Muscle of leg (tissue), 11 donors: ENCODE results near the gene TBCCD1. TPM values are rescaled to one million over a fixed set of nuclear protein-coding genes. Genes with fewer than 3 reads are reported as not detected.
"Not testable (repeated sequence)": the region's sequence is repeated elsewhere in the genome, so short reads cannot be mapped to it uniquely, and the experiment has no call there.

ENCODE experiments used
- DNase-seq: peaks from one replicate; pipeline ENCODE4 v3.0.0; 2013
- H3K27ac ChIP-seq: one replicate; pipeline ENCODE4 v1.5.1; 2013; ENCODE audit warnings: mild to moderate bottlenecking, low read length, control low read depth
- H3K27me3 ChIP-seq: one replicate; pipeline ENCODE4 v1.6.1; 2013; ENCODE audit warnings: low read length; ENCODE audit not compliant: control insufficient read depth, insufficient read depth
- H3K36me3 ChIP-seq: one replicate; pipeline ENCODE4 v1.6.1; 2013; ENCODE audit warnings: low read length; ENCODE audit not compliant: control insufficient read depth, insufficient read depth
- H3K4me1 ChIP-seq: one replicate; pipeline ENCODE4 v1.6.1; 2013; ENCODE audit warnings: low read length; ENCODE audit not compliant: control insufficient read depth, insufficient read depth
- H3K4me3 ChIP-seq: one replicate; pipeline ENCODE4 v1.5.1; 2013; ENCODE audit warnings: low read length, control low read depth
- H3K9me3 ChIP-seq: replicated peaks from 2 replicates; pipeline ENCODE4 v1.6.1; 2013; ENCODE audit warnings: low read depth, low read length; ENCODE audit not compliant: control insufficient read depth
- WGBS: methylation state at CpG from one replicate; pipeline ENCODE4 v1.1.5; 2013; ENCODE audit warnings: missing lambda C conversion rate; ENCODE audit not compliant: insufficient coverage; 5-methylcytosine and 5-hydroxymethylcytosine counted together
- polyA plus RNA-seq, 8 donors: library from polyadenylated mRNA; unstranded; fragments of 120-200 nt; gene quantifications; one replicate each; pipeline versions ENCODE4 v1.2.1 to v1.2.3, GENCODE V29; 2013; ENCODE audit warnings: inconsistent platforms in 1 of 8, low replicate concordance in 1 of 8; ENCODE audit not compliant: insufficient read length in 8 of 8, insufficient read depth in 1 of 8
- total RNA-seq: library from RNA; stranded (reverse); fragments of 120-200 nt; gene quantifications from one replicate; pipeline ENCODE4 v1.2.4, GENCODE V29; 2013

TBCCD1 gene
- total and polyA plus RNA-seq, 9 donors = 8.5 to 14.3 (median 11.0) TPM

DNA sequence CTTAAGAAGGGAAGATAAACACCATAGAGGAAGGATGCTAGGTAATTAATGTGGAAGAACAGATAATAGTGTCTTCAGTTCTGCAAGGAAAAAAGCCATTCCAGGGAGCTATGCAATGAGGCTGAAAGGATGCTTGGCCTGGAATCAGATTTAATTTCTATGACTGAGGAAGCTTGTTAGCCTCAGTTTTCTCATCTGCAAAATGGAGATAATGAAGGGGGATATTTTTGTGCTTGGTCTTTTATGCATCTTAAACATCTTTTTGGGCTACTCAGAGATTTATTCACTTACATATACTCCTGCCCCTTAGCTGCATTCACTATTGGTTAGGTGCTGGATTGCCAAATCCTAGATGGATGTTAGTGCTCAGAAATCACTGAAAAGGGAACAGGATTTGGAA lies 20.0 kb upstream of the TBCCD1 start:
- H3K27me3 ChIP-seq = no peaks in the 10 kb centered on the region
- H3K4me1 ChIP-seq = no peaks in the 10 kb centered on the region
- no peak overlapping the region for H3K27ac ChIP-seq
- H3K4me3 ChIP-seq = no peak overlapping the region
- H3K9me3 ChIP-seq = no peaks in the 10 kb centered on the region
- DNase-seq = no peak
- H3K36me3 ChIP-seq = peaks cover 21% of the 10 kb centered on the region

DNA sequence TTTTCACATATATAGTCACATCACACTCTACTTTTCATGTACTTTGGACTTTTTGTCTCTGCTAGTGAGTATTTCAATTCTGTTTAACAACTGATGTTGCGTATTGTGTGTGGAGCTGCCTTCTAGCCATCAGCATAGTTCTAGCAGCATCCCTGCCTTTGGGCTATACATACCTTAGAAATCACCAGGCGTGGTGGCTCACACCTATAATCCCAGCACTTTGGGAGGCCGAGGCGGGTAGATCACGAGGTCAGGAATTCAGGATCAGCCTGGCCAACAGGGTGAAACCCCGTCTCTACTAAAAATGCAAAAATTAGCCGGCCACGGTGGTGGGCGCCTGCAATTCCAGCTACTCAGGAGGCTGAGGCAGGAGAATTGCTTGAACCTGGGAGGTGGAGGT lies 19.1 kb upstream of the TBCCD1 start:
- H3K27me3 ChIP-seq, H3K4me3 ChIP-seq, H3K27ac ChIP-seq, DNase-seq, H3K9me3 ChIP-seq, H3K4me1 ChIP-seq: not testable (repeated sequence)
- H3K36me3 ChIP-seq = peaks cover 23% of the 10 kb centered on the region
- whole genome bisulfite sequencing = no CpG with 5 or more reads among the region's 9 CpGs

- Histone ChIP-seq H3K36me3 (peaks cover 29% of the 10 kb centered on the region), H3K27me3 (no peaks in the 10 kb centered on the region), H3K27ac (no peak overlapping the region), H3K9me3 (no peaks in the 10 kb centered on the region), H3K4me3 (no peak overlapping the region), H3K4me1 (no peaks in the 10 kb centered on the region)
- DNase-seq = no peak
- WGBS = 100% methylated on average over 2 of the region's 5 CpGs
These were observed 16.7 kb upstream of the TBCCD1 start for GRCh38 chr3:186583831-186584230.

- Histone ChIP-seq H3K27ac (no peak overlapping the region), H3K4me1 (no peaks in the 10 kb centered on the region), H3K36me3 (peaks cover 29% of the 10 kb centered on the region), H3K27me3 (no peaks in the 10 kb centered on the region), H3K4me3 (no peak overlapping the region), H3K9me3 (no peaks in the 10 kb centered on the region)
- 95% methylated on average over 4 of the region's 6 CpGs for WGBS
- DNase-seq = no peak
These were observed 15.4 kb upstream of the TBCCD1 start for GRCh38 chr3:186582541-186582940.

GRCh38 chr3:186580785-186581184 lies 13.6 kb upstream of the TBCCD1 start:
- DNase-seq = no peak
- Histone ChIP-seq H3K27me3 (no peaks in the 10 kb centered on the region), H3K36me3 (peaks cover 38% of the 10 kb centered on the region), H3K4me3 (no peak overlapping the region), H3K9me3 (no peaks in the 10 kb centered on the region), H3K4me1 (no peaks in the 10 kb centered on the region), H3K27ac (no peak overlapping the region)
- no CpG with 5 or more reads among the region's 3 CpGs for WGBS

DNA sequence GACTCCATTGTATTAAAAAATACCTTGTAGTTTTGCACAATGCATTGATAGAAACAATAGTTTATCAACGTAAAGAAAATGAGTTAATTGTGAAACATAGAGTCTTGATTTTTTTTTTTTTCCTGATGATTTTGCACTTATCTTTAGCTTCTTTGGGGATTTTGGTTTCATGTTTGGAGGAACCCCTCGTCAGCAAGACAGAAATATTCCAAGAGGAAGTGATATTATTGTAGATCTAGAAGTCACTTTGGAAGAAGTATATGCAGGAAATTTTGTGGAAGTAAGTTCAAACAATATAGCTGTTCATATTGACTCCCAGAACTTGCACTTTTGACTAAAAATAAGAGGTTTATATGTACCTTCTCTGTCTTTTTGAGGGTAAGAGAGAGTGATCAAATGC lies 10.4 kb upstream of the TBCCD1 start:
- peak; percentile 47 for DNase-seq
- Histone ChIP-seq H3K36me3 (peaks cover 27% of the 10 kb centered on the region), H3K27ac (no peak overlapping the region)

GRCh38 chr3:186571644-186572013 lies 4.5 kb upstream of the TBCCD1 start:
- Histone ChIP-seq H3K4me3 (peak overlapping the region; percentile 3), H3K4me1 (peaks cover 17% of the 10 kb centered on the region), H3K36me3 (peaks cover 16% of the 10 kb centered on the region), H3K9me3 (no peaks in the 10 kb centered on the region), H3K27me3 (no peaks in the 10 kb centered on the region), H3K27ac (no peak overlapping the region)
- no CpG with 5 or more reads among the region's 2 CpGs for WGBS
- DNase-seq = no peak

More for the DNA sequence above, 10.4 kb upstream of the TBCCD1 start:
- Histone ChIP-seq H3K4me3 (no peak overlapping the region), H3K27me3 (no peaks in the 10 kb centered on the region), H3K4me1 (no peaks in the 10 kb centered on the region), H3K9me3 (no peaks in the 10 kb centered on the region)
- WGBS = 100% methylated on average over 1 of the region's 2 CpGs

- 10% methylated on average over 19 of the region's 21 CpGs for WGBS
These were observed 4.0 kb upstream of the TBCCD1 start for GRCh38 chr3:186570941-186571643.

DNA sequence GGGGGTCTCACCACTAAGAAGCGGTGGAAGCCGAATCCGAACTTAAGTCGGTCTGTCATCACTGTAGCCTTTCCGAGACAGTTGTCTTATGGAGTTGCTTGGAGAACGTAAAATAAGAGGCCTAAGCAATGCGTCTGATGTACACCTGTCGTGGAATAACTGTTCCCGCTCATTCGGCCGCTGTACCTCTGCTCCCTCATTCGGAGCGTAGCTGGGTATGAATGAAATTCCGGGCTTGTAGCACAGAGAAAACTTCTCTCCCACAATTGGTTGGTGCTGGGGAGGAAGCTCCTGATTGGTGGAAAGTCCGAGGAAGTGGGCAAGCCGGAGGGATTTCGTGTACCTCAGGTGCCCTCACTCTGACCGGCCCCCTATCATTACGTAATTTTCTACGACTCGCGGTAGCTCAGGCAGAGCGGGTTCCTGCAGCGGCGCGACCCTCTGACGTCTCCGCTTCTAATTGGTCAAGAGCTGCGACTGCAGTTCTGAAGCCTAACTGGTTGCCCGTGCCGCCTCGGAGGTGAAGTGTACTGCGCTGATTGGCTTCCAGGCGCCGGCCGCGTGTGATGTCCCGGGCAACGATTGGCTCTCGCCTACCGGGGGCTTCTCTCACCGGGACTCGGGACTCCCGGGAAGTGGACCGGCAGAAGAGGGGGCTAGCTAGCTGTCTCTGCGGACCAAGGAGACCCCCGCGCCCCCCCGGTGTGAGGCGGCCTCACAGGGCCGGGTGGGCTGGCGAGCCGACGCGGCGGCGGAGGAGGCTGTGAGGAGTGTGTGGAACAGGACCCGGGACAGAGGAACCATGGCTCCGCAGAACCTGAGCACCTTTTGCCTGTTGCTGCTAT lies 3.2 kb upstream of the TBCCD1 start, which contains the start of gene DNAJB11:
TSS of gene DNAJB11 (plus strand) at position 625 of the 845 bp plus-strand sequence. CDS start at position 803, 178 bp downstream.
- WGBS = under 1% methylated on average over 49 of the region's 59 CpGs
- Histone ChIP-seq H3K36me3 (peaks cover 6% of the 10 kb centered on the region), H3K27me3 (no peaks in the 10 kb centered on the region), H3K27ac (peak within 1 kb of the TSS; percentile 94), H3K9me3 (no peaks in the 10 kb centered on the region), H3K4me3 (peak within 1 kb of the TSS; percentile 81), H3K4me1 (peaks cover 24% of the 10 kb centered on the region)
- peak; percentile 100 for DNase-seq

More at GRCh38 chr3:186570941-186571643, 4.0 kb upstream of the TBCCD1 start:
- Histone ChIP-seq H3K4me1 (peaks cover 22% of the 10 kb centered on the region), H3K4me3 (peak overlapping the region; percentile 81), H3K27ac (peak overlapping the region; percentile 70), H3K27me3 (no peaks in the 10 kb centered on the region), H3K9me3 (no peaks in the 10 kb centered on the region), H3K36me3 (peaks cover 11% of the 10 kb centered on the region)
- no peak for DNase-seq

DNA sequence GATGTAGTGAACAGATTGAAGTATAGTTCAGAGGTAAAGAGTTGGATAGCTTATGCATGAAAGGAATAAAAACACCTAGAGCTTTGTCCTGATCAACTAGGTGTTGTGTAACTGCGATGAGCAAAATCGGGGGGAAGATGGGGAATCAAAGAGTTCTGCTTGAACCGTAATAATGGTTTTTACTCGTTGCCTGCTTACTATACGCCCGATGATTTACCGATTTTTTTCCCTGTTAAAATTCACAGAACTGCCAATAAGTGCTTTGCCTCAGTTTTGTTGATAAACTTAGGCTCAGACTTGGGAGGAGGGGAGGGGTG lies 2.6 kb upstream of the TBCCD1 start:
- 12% methylated on average over 4 of the region's 7 CpGs for WGBS
- no peak for DNase-seq
- Histone ChIP-seq H3K4me1 (peaks cover 24% of the 10 kb centered on the region), H3K27ac (peak overlapping the region; percentile 94), H3K27me3 (no peaks in the 10 kb centered on the region), H3K4me3 (peak overlapping the region; percentile 68), H3K36me3 (peaks cover 6% of the 10 kb centered on the region), H3K9me3 (no peaks in the 10 kb centered on the region)
